NK-92 treated with Interleukin-12 subunit alpha and Interleukin-12 subunit beta, amount 100 ng/mL, for 24 hours (cell line): Measurements from ENCODE around the gene FADS6.

Experiments
- DNase-seq: peaks from one replicate; lab custom pipeline; 2025; lab: John Stamatoyannopoulos, UW

FADS6 gene

DNA sequence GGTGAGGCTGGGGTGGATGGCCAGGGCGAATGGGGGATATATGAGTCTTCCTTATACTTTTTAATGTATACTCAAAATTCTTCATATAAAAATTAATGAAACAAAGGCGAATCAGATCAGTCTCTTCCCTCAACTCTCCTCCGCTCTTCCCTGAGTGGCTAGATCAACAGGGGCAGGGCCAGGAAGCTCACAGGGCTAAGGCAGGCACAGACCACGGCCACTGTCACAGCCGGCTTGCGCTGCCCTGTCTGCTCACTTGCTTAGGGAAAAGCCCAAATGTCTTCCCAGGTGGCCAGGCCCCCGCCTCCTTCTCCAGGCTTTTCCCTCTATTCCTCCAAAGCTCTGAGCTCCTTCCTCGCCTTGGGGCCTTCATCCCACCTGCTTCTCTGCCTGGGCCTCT is 39.8 kb downstream of the FADS6 start:
- no peak for DNase-seq

DNA sequence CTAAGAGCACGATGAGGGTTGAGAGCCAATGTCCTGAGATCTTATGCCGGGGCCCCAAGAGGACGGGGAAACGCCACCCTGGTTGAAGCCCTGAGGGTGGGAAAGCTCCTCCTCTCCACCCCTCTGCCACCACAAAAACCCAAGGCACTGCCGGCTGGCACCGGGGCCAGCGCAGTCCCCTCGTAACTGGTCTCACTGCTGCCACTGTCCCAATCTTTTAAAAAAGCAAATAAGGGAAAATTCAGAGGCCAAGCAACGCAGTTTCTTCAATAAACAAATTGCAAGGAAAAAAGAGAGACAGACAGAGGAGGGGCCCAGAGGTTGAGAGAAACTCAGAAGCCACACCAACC is 40.4 kb downstream of the FADS6 start:
- no peak for DNase-seq

DNA sequence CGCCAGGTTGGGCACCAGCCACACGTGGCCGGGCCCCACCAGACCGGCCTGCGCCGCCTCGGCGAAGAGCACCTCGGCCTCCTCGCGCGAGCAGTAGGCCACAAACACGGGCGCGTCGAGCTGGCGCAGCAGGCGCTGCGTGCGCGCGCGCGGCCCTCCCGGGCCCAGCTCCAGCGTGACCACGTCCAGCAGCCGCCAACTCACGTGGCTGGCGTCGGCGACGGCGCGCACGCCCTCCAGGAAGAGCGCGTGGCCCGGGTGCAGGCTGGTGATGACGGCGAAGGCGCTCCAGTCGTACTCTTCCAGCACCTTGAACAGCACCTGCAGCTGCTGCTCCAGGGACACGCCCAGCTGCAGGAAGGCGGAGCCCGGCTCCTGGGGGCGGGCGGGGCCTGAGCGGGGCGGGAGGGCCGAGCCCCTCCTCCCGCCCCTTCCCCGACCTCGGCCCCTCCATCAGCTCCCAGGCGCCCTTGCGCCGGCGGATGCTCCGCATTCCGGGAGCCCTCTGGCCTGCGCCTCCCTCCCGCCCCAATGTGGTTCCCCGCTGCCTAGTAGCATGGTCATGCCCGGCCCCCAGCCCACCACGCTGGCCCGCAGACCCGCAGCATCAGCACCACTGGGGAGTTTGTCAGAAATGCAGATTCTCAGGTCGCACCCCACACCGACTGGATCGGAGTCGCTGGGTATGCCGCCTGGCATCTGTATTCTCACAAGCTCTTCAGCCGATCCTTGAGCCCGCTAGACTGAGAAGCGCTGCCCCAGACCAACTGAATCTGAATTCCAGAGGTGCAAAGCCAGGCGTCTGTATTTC is 41.0 kb downstream of the FADS6 start:
- no peak for DNase-seq

DNA sequence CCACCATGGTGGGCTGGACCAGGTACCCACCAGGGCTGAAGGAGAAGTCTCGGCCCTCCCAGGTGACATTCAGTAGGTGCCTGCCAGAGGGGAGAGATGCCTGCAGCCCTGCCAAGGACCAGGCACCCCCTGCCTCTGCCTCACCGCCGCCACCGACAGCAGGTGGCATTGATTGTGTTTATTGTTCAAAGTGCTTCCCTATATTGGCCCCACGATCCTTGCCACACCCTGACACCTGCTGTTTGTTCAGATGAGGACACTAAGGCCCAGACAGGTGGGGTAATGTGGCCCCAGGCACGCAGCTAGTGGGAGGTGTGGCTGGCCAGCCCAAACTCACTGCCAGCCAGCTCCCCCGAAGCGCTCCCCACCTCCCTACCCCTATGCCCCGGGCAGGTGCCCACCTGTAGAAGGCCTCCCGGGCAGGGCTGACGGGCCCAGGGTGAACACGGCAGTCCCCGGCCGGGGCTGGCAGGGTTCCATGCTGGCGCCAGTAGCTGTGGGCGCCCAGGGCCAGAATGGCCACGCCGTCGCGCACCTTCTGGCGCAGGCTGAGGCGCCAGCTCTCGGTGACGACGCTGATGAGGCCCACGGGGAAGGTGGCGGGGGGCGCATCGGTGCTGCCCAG is 41.7 kb downstream of the FADS6 start:
- no peak for DNase-seq

DNA sequence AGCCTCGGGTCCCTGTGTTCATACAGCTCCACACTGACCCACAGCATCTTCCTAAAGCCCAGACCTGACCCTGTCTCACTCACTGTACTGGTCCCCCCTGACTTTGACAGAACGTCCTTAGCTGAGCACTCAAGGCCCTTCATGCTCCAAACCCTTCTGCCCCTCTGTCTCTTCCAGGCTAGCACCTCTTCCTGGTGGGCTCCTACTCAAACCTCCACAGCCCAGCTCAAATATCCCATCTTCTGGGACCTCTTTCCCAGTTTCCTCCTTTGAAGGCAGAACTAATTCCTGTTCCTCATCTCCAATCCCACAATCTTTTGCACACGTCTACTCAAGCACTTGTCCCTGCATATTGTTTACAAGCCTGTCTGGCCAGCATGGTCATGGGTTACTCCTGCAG is 42.5 kb downstream of the FADS6 start:
- DNase-seq = no peak

- DNase-seq = no peak
These were observed 43.1 kb downstream of the FADS6 start for GRCh38 chr17:74850310-74850709.

- no peak for DNase-seq
These were observed 44.6 kb downstream of the FADS6 start for GRCh38 chr17:74848656-74849399.

DNA sequence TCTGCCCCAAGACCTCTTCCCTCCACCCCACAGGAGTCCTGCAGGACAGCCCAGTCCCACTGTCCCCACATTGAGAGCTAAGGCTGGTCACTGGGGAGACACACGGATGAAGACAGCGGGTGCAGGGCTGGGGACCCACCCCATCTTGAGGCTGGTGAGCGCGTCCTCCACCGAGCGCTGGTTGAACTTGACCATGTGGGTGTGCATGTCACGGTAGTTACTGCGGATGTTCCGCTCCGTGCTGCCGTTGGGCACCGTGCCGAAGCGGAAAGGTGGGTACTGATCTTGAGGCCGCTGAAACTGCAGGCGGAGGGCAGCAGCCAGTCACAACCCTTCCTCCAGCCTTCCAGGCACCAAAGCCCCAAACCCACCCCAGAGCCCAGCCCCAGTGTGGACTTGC is 46.8 kb downstream of the FADS6 start:
- DNase-seq = no peak

GRCh38 chr17:74843352-74843627 is 50.1 kb downstream of the FADS6 start:
- DNase-seq = no peak

GRCh38 chr17:74842599-74843351 is 50.7 kb downstream of the FADS6 start:
- DNase-seq = no peak

DNA sequence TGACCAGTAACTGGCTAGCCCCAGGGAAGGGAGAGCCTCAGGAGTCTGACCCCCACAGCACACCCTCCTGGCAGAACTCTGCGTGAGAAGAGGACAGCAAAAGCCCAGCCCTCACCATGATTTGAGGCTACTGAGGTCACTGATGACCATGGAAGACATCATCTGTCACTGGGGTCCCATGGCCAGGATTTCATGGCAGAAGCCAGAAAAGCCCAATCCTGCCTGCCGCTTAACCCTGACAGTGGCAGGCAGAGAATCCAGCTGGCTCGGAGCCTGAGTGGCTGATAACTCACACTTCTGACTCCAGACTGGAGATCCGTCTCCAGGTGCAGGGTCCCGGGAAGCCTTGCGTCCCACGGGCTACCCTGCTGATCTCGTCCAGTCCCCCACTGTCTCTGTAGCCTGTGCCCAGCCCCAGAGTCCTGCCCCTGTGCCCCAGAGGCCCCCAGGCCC is 51.3 kb downstream of the FADS6 start:
- no peak for DNase-seq

DNA sequence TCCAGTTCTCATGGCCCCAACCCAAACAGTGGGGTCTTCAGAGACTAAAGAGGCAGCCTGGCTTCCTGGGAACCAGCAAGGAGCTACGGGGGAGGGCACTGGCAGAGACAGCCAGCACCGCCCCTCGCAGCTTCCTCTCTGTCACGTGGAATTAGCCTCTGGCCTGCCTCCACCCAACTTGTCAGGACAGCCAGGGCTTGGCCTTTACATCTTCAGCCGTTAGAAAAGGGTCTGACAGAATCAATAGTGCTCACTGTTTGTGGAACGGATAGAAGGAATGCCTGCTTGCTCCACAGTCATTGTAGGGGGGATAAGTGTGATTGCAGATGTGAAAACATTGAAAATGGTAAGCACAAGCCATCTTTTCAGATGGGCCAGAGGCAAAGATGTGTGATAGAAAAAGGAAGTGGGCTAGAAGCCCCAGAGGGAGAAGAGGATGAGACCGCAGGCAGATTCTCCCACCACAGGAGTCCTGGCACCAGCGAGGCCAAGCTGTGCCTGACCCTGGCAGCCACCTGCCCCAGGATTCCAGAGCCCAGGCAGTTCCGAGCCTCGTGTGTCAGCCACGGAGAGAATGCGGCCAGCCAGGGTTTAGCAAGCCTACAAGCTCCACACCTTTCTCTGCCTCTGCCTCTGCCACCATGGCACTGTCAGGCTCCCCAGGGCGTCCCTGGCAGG is 52.3 kb downstream of the FADS6 start:
- no peak for DNase-seq

- no peak for DNase-seq
These were observed 53.2 kb downstream of the FADS6 start for GRCh38 chr17:74839990-74840852.

GRCh38 chr17:74838274-74838673 is 55.2 kb downstream of the FADS6 start:
- no peak for DNase-seq

- DNase-seq = no peak
These were observed 56.6 kb downstream of the FADS6 start for GRCh38 chr17:74836691-74837467.

- DNase-seq = no peak
These were observed 57.2 kb downstream of the FADS6 start for GRCh38 chr17:74836191-74836590.

DNA sequence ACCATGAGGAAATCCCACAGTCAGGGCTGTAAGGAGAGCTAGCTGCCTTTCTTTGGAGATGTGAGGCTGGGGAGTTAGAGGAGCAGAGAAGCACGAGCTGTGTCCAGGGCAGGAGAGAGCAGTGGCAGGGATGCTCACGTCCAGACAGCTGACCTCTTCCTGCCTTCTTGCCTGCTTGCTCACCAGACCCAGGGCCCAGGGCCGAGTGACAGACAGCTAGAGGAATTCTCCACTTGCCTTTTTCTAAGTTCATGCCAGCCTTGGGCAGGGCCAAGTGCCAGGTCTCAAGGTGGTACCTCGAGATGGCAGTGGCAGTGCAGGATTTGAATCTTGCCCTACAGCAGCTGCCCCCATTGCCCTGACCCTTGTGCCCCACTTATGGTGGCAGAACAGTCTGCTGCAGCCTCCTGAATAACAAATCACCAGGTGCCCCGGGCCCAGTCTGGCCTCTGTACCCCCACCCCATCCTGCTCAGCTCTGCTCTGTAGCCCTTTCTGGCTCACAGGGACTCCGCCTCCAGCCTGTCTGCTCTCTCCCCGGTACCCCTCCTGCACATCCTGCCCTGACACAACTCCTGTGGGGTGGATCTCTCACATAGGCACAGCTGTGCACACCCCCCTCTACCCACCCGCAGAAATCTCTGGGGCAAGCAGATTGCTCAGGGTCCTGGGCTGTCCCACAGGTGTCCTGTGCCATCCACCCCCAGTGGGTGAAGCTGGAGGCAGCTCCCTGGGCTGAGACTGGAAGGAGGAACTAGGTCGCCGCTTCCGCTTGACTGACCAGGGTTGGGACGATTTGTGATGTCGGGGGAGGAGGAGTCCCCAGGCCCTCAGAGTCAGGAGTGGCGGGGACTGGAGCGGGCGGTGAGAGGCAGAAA is 59.7 kb downstream of the FADS6 start:
- DNase-seq = no peak

DNA sequence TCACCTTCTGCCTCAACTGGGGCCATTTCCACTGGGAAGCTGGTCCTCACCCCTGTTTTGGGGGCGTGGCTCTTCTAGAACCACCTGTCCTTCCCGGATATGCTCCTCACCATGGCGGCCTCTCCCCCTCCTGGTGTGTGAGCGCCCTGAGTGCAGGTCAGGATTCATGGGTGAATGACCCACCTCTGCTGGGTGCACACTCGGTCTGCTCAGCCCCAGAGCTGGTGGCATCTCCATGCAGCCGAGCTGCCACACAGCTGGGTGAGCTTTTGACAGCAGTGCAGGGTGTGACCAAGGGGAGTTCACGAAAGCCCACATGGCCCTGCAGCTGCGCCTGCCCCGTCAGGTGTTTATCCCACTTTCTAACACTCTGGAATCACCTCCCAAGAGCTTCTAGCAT is 61.0 kb downstream of the FADS6 start:
- no peak for DNase-seq

- DNase-seq = no peak
These were observed 61.8 kb downstream of the FADS6 start for GRCh38 chr17:74831444-74832146.
